HS-5 (cell line): ENCODE measurements around the gene POU3F1.

Experiments
- DNase-seq: peaks from one replicate; pipeline ENCODE4 v3.0.0-alpha.2; 2012; ENCODE audit warnings: low read depth

Gene POU3F1

GRCh38 chr1:38073534-38074301 is 27.1 kb upstream of the POU3F1 start:
- no peak for DNase-seq

DNA sequence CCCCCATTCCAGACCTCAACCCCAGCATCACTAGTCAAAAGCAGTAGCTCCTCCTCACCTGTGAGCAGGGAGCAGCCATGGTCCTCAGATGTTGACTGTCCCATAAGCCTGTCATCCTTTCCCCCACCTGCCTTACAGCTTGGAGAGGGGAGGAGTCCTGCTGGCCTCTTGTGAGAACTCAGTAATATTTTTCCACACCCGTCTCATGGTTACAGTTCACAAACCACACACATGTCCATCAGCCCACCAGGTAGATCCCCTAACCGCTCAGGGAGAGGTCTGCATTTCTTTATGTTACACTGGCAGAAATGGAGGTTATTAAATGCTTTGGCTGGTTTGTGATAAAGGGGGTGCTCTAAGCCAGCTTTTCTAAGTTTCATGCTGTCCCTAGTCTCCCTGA is 26.3 kb upstream of the POU3F1 start:
- DNase-seq: no peak

GRCh38 chr1:38071312-38072256 is 25.0 kb upstream of the POU3F1 start:
- DNase-seq: no peak

DNA sequence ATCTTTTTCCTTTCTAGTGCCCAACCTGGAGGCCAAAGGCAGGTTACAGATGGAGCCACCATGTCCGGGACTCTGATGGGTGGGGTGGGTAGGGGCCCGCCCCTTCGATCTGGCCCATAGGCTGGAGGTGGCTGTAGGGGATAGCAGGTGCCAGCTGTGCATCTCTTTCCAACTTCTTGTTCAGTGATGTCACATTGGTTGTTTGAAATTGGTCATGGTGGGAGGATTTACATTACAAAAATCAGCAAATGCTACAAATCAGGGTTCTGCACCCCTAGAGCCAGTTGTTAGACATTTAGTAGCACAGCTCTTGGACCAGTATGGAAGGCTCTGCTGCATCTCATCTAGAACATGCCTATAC is 22.4 kb upstream of the POU3F1 start:
- no peak for DNase-seq

DNA sequence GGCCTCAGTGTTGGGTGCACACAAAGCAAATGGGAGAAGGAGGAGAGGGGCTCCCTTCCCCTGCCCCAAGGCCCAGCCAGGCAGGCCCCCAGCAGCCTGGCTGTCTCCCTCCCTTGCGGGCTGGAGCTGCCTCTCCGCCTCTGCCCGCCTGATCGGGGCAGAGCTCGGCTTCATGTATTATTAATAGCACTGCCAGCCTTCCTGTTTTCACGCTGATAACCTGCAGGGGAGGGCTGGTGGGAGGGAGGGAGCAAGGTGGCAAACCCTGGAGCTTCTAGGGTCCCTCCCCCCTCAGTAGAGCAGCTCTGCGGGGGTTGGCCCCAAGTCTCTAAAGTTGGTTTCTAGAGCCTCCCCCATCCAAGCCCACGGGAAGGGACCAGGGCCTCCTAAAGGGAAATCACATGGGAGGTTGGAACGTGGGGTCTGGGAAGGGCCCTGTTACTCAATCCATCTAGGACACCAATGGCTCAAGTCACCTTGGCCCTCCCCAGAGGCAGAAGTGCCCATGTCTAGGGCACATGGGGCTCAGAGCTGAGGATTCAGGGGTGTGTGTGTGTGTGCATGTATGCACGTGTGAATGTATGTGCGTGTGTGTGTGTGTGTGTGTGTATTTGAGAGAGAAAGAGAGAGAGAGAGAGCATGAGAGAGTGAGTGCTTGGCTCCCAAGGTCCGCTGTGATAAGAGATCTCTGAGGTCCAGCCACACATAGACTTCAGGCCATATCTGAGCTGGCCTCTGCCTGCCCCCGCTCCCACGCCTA is 21.8 kb upstream of the POU3F1 start:
- DNase-seq: no peak

DNA sequence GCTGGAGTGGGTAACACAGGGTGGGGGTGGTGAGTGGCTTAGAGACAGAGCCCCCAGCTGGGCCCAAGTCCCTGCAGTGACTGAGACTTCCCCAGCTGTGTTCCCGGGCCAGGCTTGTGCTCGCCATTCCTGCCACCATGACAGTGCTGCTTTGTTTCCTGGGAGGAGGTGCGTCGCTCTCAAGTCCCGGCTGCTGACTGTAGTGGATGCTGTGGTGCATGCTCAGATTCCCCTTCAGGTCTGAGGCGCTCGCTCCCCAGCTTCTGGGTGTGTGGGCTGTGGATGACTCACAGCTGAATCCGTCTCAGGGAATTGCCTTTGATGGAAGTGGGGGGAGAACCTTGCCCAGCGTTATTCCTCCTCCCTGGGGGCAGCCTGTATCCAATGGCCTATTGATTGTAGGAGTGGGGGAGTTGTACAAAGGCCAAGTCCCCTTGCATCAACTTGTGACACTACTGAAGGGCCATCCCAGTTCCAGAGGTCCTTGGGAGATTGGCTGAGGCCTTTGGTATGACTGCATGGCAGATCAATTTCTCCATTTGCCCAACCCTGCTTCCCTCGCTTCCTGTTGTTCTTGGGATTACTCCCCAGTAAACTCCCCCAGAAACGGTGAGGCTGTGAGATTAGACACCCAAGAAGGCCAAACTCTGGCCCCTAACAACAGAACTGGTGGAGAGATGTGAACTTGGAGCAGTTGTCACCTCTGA is 17.8 kb upstream of the POU3F1 start:
- no peak for DNase-seq

GRCh38 chr1:38063616-38064015 is 17.0 kb upstream of the POU3F1 start:
- no peak for DNase-seq

GRCh38 chr1:38062361-38063288 is 16.0 kb upstream of the POU3F1 start:
- DNase-seq: no peak

DNA sequence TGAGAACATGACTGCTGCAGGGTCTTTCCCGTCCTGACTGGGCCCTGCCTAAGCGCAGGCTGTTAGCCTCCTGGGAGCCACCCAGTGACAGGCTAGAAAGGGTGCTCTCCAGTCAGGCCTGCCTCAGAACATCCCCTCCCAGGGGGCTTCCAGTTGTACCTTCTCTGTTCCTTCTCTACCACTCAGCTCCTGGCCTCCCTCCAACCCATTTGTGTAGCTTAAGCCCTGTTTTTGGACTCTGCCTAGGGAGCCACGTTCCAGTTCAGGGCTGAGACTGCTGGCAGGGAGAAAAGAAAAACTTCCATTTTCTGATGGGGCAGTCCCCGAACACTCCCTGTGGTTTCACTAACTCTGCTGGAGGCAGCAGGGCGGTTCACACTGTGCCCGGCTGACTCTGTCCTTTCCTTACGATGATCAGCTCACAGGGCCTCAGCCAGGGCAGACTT is 15.3 kb upstream of the POU3F1 start:
- no peak for DNase-seq

DNA sequence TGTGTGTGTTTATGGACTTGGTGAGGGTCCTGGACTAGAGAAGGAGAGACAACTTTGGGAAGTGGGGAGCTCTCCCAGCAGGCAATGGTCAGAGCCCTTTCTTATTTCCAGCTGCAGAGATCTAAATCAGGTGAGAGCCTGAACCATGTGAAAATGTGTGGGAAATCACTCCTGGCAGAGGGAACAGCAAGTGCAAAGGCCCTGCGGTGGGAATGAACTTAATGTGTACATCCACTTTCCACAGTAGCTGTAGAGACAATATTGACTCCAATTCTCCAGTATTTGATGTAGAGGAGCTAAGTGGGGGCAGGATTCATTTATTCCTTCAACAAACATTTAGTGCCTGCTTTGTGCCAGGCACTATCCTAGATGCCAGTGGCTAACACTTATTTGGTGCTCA is 14.7 kb upstream of the POU3F1 start:
- DNase-seq: no peak

GRCh38 chr1:38060498-38060897 is 13.9 kb upstream of the POU3F1 start:
- DNase-seq: no peak

GRCh38 chr1:38059635-38060250 is 13.2 kb upstream of the POU3F1 start:
- no peak for DNase-seq

- DNase-seq: no peak
These were observed 9.4 kb upstream of the POU3F1 start for GRCh38 chr1:38055965-38056364.

DNA sequence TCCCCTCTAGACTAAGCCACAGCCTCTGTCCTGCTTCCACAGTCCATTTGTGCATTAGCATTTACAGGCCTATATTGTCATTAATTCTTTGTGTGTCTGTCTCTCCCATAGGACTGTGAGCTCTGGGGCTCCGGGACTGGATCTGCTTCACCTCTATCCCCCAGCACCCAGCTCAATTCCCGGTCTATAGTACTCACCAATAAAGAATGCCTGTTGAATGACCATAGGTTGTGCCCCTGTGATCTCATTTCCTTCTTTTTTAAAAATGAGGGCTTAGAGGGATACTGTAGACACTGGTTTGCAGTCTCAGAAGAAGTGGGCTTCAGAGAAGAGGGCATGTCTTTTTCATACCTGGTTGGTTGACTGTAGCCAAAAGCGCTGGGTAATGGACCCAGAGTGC is 8.8 kb upstream of the POU3F1 start:
- no peak for DNase-seq

DNA sequence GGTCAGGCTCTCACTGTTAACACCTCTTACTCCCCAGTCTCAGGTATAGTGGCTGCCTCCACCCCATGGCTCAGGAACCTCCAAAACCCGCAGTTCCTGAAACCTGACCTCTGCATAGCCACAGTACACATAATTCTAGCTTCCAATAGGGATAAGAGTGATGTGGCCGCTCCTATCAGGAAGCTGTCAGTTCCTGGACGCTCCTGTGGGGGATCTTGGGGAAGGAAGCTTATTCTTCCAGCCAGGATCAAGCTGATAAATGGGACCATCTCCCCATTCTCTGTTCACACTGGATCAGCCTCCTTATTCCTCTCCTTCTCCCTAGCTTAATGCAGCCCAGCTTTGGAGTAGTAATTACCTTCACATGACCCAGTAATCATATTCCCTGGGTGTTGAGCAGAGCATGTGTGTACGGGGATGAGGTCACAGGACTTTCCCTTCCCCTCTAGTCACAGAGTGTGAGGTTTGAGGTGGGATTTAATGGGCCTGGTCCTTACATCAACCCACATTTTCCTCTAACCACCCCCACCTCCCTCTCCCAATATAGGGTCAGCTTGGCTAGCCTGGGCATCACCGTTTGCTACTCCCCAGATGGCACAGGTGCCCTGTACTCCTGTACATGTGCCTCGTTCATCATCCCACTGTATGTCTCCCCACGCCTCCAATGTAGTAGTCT is 7.0 kb upstream of the POU3F1 start:
- DNase-seq: no peak

- DNase-seq: no peak
These were observed 6.3 kb upstream of the POU3F1 start for GRCh38 chr1:38052750-38053415.

GRCh38 chr1:38051079-38051543 is 4.5 kb upstream of the POU3F1 start:
- DNase-seq: no peak

DNA sequence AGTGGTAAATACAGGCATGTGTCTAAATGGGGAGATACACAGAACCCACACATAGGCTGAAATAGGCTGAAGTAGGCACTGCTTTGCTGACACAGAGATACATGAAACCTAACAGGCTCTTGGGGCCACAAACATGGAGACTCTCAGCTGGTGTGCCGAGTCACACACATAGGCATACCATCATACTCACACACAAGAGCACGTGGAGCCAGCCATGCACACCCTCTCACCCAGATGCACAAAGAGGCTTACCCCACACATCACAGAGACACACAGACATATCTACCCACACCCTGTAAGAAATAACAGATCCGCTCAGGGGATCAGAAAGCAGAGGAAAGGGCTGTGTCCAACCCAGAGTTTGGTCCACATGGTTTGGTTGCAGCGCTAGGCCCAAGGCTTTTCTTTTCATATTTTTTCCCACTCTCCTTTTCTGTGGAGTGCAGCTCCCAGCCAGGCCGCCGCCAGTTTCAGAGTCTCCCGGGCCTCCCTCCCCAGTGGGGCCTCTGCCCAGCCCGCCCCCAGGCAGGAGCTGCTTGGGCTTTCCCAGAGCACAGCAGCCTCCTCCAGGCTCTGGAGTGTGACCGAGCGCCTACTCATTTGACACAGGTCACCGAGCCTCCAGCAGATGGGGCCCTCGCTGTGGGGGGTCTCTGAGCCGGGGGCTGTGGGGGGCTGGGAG is 3.9 kb upstream of the POU3F1 start:
- no peak for DNase-seq
